Activated naive CD8-positive, alpha-beta T cell treated with anti-CD3 and anti-CD28 coated beads, Interleukin-2, amount 50 U/mL, for 16 hours (primary cell): Measurements from ENCODE around the gene MROH2B.

Source experiments
- DNase-seq: peaks from one replicate; pipeline ENCODE4 v3.0.0-alpha.2; 2020; ENCODE audit warnings: low read depth, low spot score

MROH2B gene

DNA sequence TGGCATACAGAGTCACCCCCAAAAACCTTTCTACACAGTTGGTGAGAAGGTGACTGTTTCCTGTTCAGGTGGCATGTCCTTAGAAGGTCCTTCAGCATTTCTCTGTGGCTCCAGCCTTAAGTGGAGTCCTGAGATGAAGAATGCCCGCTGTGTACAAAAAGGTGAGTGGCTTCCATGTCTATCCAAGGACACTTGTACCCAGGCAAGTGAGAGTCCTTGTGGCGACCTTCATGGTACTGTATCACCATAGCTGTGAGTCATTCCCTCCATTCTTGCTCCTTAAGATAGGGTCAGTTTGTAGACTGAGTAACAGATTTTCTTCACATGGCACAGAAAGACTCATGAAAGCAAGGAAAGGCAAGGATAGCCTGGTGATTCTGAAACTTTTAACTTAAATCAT lies 98.7 kb downstream of the MROH2B start:
- no peak for DNase-seq

GRCh38 chr5:40962207-40962955 lies 108.8 kb downstream of the MROH2B start:
- DNase-seq: no peak

GRCh38 chr5:40960037-40960436 lies 111.1 kb downstream of the MROH2B start:
- DNase-seq: no peak

- DNase-seq: no peak
Observed at GRCh38 chr5:40958811-40959210, 112.3 kb downstream of the MROH2B start.

GRCh38 chr5:40957048-40957447 lies 114.1 kb downstream of the MROH2B start:
- DNase-seq: no peak

GRCh38 chr5:40955313-40955712 lies 115.8 kb downstream of the MROH2B start:
- no peak for DNase-seq
